ENCODE measurements around the gene ZNF462.
A peak's percentile ranks its signal among the peaks of the same experiment; 100 is the strongest.

Gene ZNF462

DNA sequence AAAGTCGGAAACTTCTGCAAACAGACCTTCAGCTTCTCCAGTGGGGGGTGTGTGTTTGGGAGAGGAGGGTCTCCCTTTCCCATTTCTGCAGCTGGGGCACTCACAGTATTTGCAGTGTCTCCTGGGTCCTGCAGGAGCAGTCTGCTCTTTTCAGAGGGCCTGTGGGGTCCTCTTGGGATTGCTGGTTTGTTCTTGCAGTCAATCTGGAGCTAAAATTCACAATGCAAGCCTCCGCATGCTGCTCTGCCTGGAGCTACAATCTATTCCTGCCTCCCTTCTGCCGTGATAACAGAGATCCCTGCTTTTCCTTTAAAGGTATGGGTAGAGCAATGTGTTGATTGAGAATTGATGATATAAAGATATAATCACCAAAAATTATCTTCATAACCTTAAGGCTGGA, 43.2 kb downstream of the ZNF462 start:
- no peak overlapping the region for H3K4me3 ChIP-seq (ENCODE audit: low read depth, low read length)
- DNase-seq (ENCODE audit: low read depth, low spot score): no peak
- TF ChIP-seq CTCF (IDR thresholded peaks at IDR 0.05; ENCODE audit: low read depth, low read length): no peak
- in situ Hi-C loops (cut with HindIII; ENCODE audit: low sequenced_read_pairs): no loop called here

GRCh38 chr9:106911951-106912350, 49.0 kb downstream of the ZNF462 start:
- DNase-seq (ENCODE audit: low read depth, low spot score): no peak
- no peak for TF ChIP-seq CTCF (IDR thresholded peaks at IDR 0.05; ENCODE audit: low read depth, low read length)
- H3K4me3 ChIP-seq (ENCODE audit: low read depth, low read length): no peak overlapping the region
- in situ Hi-C loops (cut with HindIII; ENCODE audit: low sequenced_read_pairs): no loop called here

GRCh38 chr9:106913276-106913675, 50.3 kb downstream of the ZNF462 start:
- DNase-seq (ENCODE audit: low read depth, low spot score): no peak
- no peak for TF ChIP-seq CTCF (IDR thresholded peaks at IDR 0.05; ENCODE audit: low read depth, low read length)
- in situ Hi-C loops (cut with HindIII; ENCODE audit: low sequenced_read_pairs): no loop called here
- no peak overlapping the region for H3K4me3 ChIP-seq (ENCODE audit: low read depth, low read length)

DNA sequence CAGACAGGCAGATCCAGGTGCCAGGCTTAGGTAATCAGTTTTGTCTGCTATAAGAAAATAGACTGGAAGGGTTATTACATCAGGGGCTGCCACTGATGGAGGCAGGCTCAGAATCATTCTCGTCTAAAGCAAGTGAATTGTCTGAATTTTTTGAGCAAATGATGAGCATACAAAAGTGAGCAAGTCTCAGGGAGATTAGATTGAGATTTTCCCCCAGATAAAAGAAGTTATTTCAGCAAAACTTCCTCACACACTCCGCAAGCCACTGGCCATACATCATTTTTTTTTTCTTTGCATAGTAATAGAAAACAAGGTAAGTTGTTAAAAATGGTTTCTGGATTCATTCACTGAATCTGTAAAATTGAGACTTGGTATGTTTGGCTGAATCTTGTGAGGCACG, 52.9 kb downstream of the ZNF462 start:
- in situ Hi-C loops (cut with HindIII; ENCODE audit: low sequenced_read_pairs): no loop called here

GRCh38 chr9:106916466-106917235, 53.7 kb downstream of the ZNF462 start:
- no peak overlapping the region for H3K4me3 ChIP-seq (ENCODE audit: low read depth, low read length)
- peak; percentile 78 for DNase-seq (ENCODE audit: low read depth, low spot score)
- no peak for TF ChIP-seq CTCF (IDR thresholded peaks at IDR 0.05; ENCODE audit: low read depth, low read length)
- in situ Hi-C loops (cut with HindIII; ENCODE audit: low sequenced_read_pairs): no loop called here

More for the DNA sequence above, 52.9 kb downstream of the ZNF462 start:
- TF ChIP-seq CTCF (IDR thresholded peaks at IDR 0.05; ENCODE audit: low read depth, low read length): no peak
- no peak overlapping the region for H3K4me3 ChIP-seq (ENCODE audit: low read depth, low read length)
- no peak for DNase-seq (ENCODE audit: low read depth, low spot score)

DNA sequence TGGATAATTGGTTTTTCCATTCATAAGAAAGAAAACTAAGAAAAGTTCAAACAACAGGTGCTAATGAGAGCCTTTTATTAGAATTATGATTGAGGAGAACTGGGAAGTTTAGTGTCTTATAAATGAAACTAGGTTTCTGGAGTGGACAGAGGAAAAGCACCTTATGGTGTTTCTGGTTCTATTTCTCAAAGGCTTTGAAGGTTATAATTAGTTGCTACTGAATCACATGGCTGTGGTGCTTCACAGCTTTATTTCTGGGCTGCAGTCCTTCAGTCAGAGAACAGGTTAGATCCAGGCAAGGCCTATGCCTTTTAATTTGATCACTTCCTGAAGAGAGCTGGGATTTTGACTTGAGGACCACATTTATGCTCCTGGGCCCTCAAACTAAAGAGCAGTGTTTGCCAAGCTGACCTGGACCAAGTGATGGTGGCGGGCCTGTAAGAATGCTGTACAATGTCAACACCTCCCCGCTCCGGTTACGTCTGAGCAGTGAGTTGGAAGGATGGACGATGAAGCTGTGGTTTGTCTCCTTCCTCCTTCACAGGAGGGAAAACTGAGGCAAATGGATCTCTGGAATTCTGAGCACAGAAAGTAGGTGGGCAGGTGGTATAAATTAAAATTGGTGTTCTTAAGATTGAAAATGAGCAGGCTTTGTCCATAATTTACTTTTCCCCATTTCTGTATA, 56.0 kb downstream of the ZNF462 start:
- no peak for TF ChIP-seq CTCF (IDR thresholded peaks at IDR 0.05; ENCODE audit: low read depth, low read length)
- no peak overlapping the region for H3K4me3 ChIP-seq (ENCODE audit: low read depth, low read length)
- in situ Hi-C loops (cut with HindIII; ENCODE audit: low sequenced_read_pairs): no loop called here
- DNase-seq (ENCODE audit: low read depth, low spot score): no peak

Data from astrocyte of the spinal cord (primary cell).